Measurements from ENCODE around the gene CCDC93.

- TF ChIP-seq POLR2A (IDR thresholded peaks at IDR 0.05; ENCODE audit: extremely low read depth, insufficient read length) = no peak
- TF ChIP-seq, protein P1, sequence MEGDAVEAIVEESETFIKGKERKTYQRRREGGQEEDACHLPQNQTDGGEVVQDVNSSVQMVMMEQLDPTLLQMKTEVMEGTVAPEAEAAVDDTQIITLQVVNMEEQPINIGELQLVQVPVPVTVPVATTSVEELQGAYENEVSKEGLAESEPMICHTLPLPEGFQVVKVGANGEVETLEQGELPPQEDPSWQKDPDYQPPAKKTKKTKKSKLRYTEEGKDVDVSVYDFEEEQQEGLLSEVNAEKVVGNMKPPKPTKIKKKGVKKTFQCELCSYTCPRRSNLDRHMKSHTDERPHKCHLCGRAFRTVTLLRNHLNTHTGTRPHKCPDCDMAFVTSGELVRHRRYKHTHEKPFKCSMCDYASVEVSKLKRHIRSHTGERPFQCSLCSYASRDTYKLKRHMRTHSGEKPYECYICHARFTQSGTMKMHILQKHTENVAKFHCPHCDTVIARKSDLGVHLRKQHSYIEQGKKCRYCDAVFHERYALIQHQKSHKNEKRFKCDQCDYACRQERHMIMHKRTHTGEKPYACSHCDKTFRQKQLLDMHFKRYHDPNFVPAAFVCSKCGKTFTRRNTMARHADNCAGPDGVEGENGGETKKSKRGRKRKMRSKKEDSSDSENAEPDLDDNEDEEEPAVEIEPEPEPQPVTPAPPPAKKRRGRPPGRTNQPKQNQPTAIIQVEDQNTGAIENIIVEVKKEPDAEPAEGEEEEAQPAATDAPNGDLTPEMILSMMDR (IDR thresholded peaks at IDR 0.05; ENCODE audit: low read depth, low read length) = no peak
Observed at GRCh38 chr2:117936871-117937428, 76.9 kb downstream of the CCDC93 start.
